Bone marrow (tissue), 2 donors: ENCODE measurements around the gene SEMG2.
A peak's percentile ranks its signal among the peaks of the same experiment; 100 is the strongest.

Source experiments
- DNase-seq, 2 donors: peaks; one replicate each; lab custom pipeline; 2025; lab: John Stamatoyannopoulos, UW

Gene SEMG2

GRCh38 chr20:45230631-45231030 is 9.5 kb downstream of the SEMG2 start:
- no peak for DNase-seq

- no peak for DNase-seq
Observed at GRCh38 chr20:45235995-45236394, 14.8 kb downstream of the SEMG2 start.

- no peak for DNase-seq
Observed at GRCh38 chr20:45238139-45238538, 17.0 kb downstream of the SEMG2 start.

GRCh38 chr20:45246109-45246508 is 24.9 kb downstream of the SEMG2 start:
- DNase-seq: no peak

GRCh38 chr20:45247865-45248264 is 26.7 kb downstream of the SEMG2 start:
- no peak for DNase-seq

DNA sequence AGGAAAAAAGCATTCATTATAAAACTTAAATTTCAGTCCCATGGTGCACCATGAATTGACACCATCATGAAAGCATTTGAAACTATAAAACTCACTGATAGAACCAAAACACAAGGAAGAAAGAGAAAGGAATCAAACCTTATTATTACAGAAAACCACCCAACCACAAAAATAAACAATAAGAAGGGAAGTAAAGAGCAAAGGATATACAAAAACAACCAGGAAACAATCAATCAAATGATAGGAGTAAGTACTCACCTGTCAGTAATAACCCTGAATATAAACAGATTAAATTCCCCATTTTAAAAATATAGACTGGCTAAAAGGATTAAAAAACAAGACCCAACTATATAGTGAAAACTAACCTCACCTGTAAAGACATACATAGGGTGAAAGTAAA is 27.4 kb downstream of the SEMG2 start:
- no peak for DNase-seq

GRCh38 chr20:45251884-45252560 is 30.8 kb downstream of the SEMG2 start:
- DNase-seq: no peak

GRCh38 chr20:45253261-45253660 is 32.1 kb downstream of the SEMG2 start:
- no peak for DNase-seq

DNA sequence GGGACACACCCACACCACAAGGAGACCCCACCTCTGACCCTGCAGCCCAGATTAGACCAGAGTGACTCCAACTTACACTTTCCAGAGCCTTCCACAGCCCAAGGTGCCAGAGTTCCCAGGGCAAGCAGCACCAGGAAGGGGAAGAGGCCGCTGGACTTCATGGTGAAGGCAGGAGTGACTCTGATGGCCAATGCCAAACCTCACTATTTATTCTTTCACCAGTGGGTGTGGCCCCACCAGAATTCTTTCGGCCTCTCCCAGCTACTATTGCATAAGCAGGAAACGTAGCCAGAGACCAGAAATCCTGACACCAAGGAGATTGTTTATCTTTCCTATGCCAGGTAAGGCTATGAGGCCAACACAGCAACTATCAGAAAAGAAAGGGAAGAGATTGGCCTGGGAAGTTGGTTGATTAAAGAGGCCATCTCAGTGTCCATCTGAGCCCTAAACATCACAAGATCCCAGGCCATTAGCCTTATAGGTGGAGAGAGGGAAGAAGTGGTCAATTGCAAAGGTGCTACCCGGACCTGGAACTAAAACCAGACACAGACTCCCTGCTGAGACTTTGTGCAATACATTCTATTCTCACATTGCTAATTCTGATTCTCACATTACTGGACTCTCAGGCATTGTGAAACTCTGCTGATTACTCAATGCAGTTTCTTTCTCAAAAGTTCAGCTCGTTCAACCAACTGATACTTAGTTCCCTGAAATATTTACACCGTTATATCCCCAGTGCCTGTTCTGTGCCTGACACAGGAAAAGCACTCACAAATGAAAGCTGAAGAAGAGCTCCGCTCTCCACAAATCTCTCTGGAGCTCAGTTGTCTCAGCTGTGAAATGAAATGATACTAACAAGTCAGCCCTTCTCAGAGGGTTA is 33.5 kb downstream of the SEMG2 start, which contains the start of gene SLPI:
TSS of gene SLPI (minus strand) at position 182 of the 880 bp plus-strand sequence. CDS start at position 161, 21 bp downstream.
- peak in 1 of 2 donors; percentile 17 for DNase-seq

DNA sequence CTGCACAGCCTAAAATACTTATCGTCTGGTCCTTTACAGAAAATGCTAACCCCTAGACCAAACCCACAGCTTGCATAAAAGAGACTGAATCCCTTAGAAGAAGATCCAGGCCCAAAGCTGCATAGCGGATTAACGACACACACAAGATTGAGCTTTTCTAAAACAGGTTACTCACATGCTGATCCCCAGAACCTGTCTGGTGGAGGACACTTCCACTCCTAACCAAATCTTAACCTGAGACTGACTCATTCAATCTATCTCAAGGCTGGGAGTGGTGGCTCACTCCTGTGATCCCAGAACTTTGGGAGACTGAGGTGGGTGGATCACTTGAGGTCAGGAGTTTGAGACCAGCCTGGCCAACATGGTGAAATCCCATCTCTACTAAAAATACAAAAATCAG is 36.0 kb downstream of the SEMG2 start:
- DNase-seq: no peak

DNA sequence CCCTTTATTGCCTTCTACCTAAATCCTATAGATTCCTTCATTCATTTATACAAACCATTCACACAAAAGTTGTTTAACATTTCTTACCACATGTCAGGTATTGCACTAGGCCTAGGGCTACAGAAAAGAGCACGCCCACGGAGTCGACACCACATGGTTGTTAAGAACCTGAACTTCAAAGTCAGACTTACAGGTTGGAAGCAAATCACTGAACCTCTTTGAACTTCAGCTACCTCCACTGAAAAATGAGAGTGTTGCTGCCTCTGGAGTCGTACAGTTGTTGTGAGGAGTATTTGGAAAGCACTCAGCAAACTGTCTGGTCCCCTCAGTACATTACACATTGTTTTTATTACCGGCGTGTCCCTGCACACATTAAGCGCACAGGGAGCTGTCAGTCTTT is 36.5 kb downstream of the SEMG2 start:
- DNase-seq: no peak

DNA sequence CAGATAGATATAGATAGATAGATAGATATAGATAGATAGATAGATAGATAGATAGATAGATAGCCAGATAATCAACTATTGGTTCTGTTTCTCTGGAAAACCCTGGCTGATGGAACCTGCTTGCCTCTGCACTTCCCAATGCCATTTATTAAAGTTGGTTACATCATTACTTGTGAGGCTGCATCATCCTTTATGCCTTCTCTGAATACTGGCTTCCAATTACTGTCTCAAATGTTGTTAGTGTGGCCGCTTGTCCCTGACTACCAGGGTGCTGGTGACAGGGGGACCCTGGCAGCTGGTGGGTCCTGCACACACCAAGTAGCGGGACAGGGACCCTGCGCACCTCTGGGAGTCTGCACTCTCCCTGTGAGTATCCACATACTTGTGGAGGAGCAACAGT is 37.1 kb downstream of the SEMG2 start:
- no peak for DNase-seq

- DNase-seq: no peak
Observed at GRCh38 chr20:45258664-45259063, 37.5 kb downstream of the SEMG2 start.

DNA sequence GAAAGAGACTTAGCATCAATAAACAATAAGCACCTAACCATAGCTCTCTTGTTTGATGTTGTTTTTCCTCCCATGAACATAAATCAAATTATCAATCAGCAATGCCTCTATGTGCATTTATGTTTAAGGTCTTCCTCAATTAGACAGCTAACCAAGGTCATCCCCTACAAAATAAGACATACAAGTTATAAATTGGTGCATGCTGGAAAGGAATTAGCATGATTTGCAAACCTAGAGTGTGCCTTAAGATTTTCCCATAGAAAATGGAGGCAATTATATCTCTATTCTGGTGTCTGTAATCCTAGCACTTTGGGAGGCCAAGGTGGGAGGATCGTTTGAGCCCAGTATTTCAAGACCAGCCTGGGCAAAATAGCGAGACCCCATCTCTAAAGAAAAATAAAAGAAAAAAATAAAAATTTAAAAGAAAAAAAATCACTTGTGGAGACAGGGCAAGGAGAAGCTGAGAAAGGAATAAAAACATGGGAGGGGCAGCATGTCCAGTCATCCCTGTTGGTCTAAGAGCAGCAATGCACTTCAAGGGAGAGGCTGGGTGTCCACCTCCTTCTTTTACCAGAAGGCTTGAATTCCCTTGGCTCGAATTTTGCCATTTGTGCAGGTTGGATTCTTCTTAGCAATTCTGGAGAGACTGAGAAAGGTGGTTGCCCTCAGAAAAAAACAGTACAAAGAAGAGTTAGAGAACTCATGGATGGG is 42.5 kb downstream of the SEMG2 start:
- DNase-seq: no peak

GRCh38 chr20:45266977-45267376 is 45.8 kb downstream of the SEMG2 start:
- DNase-seq: no peak

DNA sequence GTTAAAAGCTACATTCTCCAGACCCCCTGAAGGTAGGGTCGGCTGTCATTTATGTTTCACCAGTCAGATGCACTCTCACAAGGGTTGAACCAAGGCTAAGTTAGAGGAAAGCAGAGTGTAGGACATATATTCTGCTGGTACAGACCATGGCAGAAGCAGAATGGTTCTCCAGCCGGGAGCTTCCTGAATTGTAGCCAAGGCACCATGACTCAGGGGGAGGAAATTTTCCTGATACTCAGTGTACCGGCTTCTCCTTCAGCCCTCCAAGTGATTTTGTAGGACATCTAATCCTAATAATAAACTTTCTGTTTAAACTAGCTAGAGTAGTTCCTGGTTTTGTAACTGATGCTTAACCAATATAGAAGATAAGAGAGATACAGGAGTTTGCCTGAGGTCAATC is 47.4 kb downstream of the SEMG2 start:
- DNase-seq: no peak

DNA sequence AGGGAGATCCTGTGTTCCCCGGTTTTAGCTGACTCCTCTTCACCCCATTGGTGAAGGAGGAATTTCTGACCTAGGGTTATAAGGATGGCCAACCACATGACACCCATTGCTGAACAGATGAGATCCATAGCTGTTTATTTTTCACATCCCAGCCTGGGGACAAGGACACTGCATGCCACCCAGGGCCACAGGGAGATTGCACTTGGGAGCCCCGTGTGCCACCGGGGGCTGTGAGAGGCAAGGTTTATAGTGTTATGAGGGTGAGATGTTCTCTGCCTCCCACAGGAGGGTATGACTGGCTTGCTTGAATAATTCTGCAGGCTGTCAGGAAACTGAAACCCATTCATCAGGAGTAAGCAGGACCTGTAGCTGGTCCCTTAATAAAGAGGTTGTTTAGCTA is 47.9 kb downstream of the SEMG2 start:
- DNase-seq: no peak

DNA sequence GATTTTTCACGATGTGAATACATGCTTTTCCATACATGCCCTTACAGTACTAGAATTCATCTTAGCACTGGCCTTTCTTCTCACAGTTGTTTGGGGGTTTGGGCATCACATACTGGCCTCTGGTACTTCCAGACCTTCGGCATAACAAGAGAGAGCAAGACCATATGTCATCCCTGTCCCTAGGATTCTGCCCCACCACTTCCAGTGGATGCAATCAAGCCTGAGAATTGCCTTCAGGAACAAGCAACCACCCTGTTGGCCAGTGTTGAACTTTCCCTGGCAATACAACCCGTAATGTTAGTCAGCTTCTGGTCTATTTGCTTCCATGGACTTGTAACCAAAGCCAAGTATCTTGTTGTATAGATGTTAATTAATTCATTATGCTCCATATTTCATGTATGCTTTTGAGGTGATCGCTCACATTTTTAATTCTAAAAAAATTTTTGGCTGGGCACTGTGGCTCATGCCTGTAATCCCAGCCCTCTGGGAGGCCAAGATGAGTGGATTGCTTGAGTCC is 48.6 kb downstream of the SEMG2 start:
- DNase-seq: no peak
